Chondrocyte (in vitro differentiated cells): ENCODE data around the gene ARMC6. TPM values are rescaled to one million over a fixed set of nuclear protein-coding genes. Genes with fewer than 3 reads are reported as not detected.
A peak's percentile ranks its signal among the peaks of the same experiment; 100 is the strongest.

Source experiments
- DNase-seq: peaks from one replicate; pipeline ENCODE4 v3.0.0; 2021; ENCODE audit warnings: mixed read lengths, low spot score
- H3K27ac Mint-ChIP-seq: one replicate; pipeline ENCODE4 v1.8.0; 2021; ENCODE audit warnings: mild to moderate bottlenecking, moderate library complexity, mixed read lengths; ENCODE audit not compliant: unreplicated experiment
- H3K27me3 Mint-ChIP-seq: 2 replicates; pipeline ENCODE4 v1.8.0; 2021; ENCODE audit warnings: low read depth, mixed read lengths
- H3K36me3 Mint-ChIP-seq: 2 replicates; pipeline ENCODE4 v1.8.0; 2021; ENCODE audit warnings: low read depth, mixed read lengths
- H3K4me1 Mint-ChIP-seq: 2 replicates; pipeline ENCODE4 v1.8.0; 2021; ENCODE audit warnings: low read depth, mild to moderate bottlenecking, mixed read lengths
- H3K4me3 Mint-ChIP-seq: one replicate; pipeline ENCODE4 v1.8.0; 2021; ENCODE audit warnings: mild to moderate bottlenecking, moderate library complexity, mixed read lengths; ENCODE audit not compliant: unreplicated experiment
- H3K9me3 Mint-ChIP-seq: 2 replicates; pipeline ENCODE4 v1.8.0; 2021; ENCODE audit warnings: low read depth, mixed read lengths
- total RNA-seq: library from RNA; stranded (reverse); gene quantifications from 3 replicates; pipeline ENCODE4 v1.2.1, GENCODE V29; 2021
- TF ChIP-seq, protein P1 (sequence below): fragments of 200-600 bp; sonication (generic); IDR thresholded peaks from 2 replicates; pipeline ENCODE4 v1.5.0; 2021; ENCODE audit warnings: antibody characterized with exemption, mild to moderate bottlenecking, moderate library complexity

The ARMC6 gene
- total RNA-seq, 1 donor from 2014 or later: 26.8 TPM

DNA sequence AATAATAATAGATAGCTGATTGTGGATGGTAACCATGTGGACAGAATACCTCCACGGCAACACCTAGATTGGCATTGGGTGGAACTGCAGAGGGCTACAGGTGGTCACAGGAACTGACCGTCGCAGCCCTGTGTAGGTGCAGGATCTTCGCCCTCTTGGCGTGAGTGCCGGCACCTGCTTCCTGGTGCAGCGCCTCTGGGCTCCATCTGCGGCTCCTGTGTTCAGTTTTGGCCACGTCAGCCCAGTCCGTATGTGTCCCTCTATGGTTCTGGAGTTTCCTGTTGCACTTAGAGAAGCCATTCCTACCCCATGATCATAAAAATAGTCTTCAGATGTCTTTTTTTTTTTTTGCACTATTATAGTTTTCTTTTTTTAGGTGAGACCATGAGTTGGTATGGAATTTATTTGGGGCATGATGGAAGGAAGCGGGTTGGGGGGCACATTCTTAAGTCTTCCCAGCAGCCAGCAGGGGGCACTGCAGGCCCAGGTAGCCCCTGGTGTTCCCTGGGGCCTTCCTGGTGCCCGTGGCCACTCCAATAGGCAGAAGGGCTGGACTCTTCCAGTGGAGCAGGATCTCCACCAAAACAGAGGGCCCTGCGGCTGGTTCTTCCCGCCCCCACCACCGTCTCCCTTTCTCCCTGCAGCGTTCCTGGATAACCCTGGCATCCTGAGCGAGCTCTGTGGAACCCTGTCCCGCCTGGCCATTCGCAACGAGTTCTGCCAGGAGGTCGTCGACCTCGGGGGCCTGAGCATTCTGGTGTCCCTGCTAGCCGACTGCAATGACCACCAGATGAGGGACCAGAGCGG lies 20.3 kb downstream of the ARMC6 start:
- H3K4me3 Mint-ChIP-seq: no peak overlapping the region
- DNase-seq: no peak
- H3K9me3 Mint-ChIP-seq: no peaks in the 10 kb centered on the region
- H3K27me3 Mint-ChIP-seq: no peaks in the 10 kb centered on the region
- H3K4me1 Mint-ChIP-seq: no peaks in the 10 kb centered on the region
- no peak overlapping the region for H3K27ac Mint-ChIP-seq
- H3K36me3 Mint-ChIP-seq: peaks cover 22% of the 10 kb centered on the region
- TF ChIP-seq, protein P1, sequence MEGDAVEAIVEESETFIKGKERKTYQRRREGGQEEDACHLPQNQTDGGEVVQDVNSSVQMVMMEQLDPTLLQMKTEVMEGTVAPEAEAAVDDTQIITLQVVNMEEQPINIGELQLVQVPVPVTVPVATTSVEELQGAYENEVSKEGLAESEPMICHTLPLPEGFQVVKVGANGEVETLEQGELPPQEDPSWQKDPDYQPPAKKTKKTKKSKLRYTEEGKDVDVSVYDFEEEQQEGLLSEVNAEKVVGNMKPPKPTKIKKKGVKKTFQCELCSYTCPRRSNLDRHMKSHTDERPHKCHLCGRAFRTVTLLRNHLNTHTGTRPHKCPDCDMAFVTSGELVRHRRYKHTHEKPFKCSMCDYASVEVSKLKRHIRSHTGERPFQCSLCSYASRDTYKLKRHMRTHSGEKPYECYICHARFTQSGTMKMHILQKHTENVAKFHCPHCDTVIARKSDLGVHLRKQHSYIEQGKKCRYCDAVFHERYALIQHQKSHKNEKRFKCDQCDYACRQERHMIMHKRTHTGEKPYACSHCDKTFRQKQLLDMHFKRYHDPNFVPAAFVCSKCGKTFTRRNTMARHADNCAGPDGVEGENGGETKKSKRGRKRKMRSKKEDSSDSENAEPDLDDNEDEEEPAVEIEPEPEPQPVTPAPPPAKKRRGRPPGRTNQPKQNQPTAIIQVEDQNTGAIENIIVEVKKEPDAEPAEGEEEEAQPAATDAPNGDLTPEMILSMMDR: peak; percentile 82

DNA sequence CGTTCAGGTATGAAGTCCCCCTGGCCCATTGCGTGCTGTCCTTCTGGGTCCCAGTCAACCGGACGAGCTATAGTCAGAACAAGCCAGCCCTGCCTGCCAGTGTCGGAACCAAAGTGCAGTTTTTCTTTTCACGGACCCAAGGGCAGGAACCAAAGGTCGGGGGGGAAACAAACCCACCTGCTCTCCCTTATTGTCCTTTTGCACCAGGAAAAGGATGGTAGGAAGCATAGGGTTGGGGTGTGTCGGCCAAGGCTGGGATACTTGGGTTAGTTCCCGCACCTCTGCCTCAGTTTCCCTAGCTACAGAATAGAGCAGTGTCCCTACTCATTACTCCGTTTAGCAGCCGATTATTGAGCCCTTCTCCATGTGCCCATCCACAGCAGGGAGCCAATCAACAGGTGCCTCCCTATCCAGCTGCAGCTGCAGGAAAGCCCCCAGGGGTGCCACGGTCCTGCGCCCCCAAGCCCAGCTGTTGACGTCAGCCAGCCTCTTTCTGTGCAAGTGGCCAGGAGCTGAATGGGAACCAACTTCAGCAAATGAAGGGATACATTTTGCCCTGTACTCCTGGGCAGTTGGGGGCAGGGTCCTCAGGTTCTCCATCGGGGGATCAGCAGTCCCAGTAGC lies 21.0 kb downstream of the ARMC6 start:
- Mint-ChIP-seq H3K36me3 (peaks cover 20% of the 10 kb centered on the region), H3K9me3 (no peaks in the 10 kb centered on the region), H3K27ac (no peak overlapping the region), H3K27me3 (no peaks in the 10 kb centered on the region), H3K4me1 (no peaks in the 10 kb centered on the region), H3K4me3 (no peak overlapping the region)
- TF ChIP-seq, protein P1: no peak
- DNase-seq: no peak

- Mint-ChIP-seq H3K27ac (no peak overlapping the region), H3K9me3 (no peaks in the 10 kb centered on the region), H3K4me1 (no peaks in the 10 kb centered on the region), H3K36me3 (peaks cover 17% of the 10 kb centered on the region), H3K4me3 (no peak overlapping the region), H3K27me3 (no peaks in the 10 kb centered on the region)
- TF ChIP-seq, protein P1: no peak
- DNase-seq: no peak
These were observed 21.6 kb downstream of the ARMC6 start for GRCh38 chr19:19054939-19055440.

GRCh38 chr19:19055701-19056100 lies 22.3 kb downstream of the ARMC6 start:
- H3K4me1 Mint-ChIP-seq: no peaks in the 10 kb centered on the region
- TF ChIP-seq, protein P1: no peak
- no peak overlapping the region for H3K4me3 Mint-ChIP-seq
- DNase-seq: no peak
- H3K9me3 Mint-ChIP-seq: no peaks in the 10 kb centered on the region
- peaks cover 14% of the 10 kb centered on the region for H3K36me3 Mint-ChIP-seq
- no peak overlapping the region for H3K27ac Mint-ChIP-seq
- no peaks in the 10 kb centered on the region for H3K27me3 Mint-ChIP-seq

DNA sequence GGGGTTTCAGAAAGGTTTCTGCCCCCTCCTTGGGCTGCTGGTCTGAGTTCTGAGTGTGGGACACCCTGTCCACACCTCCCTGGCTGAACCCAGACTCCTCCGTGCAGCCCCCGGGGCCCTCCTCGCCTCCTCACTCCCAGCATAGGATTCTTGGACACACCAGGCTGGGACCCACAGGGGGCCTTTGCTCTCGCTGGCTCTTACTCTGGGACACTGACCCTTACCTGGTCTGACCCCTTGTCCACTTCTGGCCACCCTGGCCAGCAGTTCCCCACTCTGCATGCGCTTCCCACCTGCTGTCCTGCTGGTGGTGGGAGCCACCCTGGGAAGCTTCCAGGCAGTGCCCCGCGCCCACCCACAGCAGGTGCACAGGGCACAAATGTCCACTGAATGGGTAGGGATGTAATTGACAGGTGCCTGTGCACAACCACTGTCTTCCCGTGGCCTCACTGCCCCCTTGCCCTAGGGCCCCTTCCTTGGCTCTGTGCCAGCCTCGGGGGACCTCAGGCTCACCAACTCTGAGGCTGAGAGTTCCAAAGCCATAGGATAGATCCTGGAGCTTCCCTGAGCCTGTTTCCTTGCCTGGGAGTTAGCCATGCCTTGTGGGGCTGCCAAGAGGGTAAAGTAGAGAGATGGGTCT lies 23.4 kb downstream of the ARMC6 start:
- H3K27ac Mint-ChIP-seq: no peak overlapping the region
- no peaks in the 10 kb centered on the region for H3K27me3 Mint-ChIP-seq
- H3K36me3 Mint-ChIP-seq: peaks cover 12% of the 10 kb centered on the region
- TF ChIP-seq, protein P1: no peak
- no peak overlapping the region for H3K4me3 Mint-ChIP-seq
- peaks cover 2% of the 10 kb centered on the region for H3K4me1 Mint-ChIP-seq
- DNase-seq: no peak
- no peaks in the 10 kb centered on the region for H3K9me3 Mint-ChIP-seq
